Lung (tissue), 13 donors: ENCODE data around the gene BABAM2. TPM values are rescaled to one million over a fixed set of nuclear protein-coding genes. Genes with fewer than 3 reads are reported as not detected.

Experiments used
- ATAC-seq: fragments of 200-7000 bp; cut with Tn5 transposase; one replicate; pipeline ENCODE4 v1.9.1; 2020; ENCODE audit warnings: moderate number of reproducible peaks; ENCODE audit not compliant: insufficient read depth, low FRiP score
- DNase-seq, 3 donors: peaks; one replicate each; pipeline ENCODE4 v3.0.0-alpha.2; 2013 to 2017
- H3K27ac ChIP-seq, 2 donors: one replicate each; pipeline ENCODE4 v1.5.1; 2013; ENCODE audit warnings: mild to moderate bottlenecking in 2 of 2, moderate library complexity in 2 of 2, control low read depth in 1 of 2, inconsistent platforms in 1 of 2, low read depth in 1 of 2, low read length in 1 of 2
- H3K27me3 ChIP-seq, 3 donors: one replicate each; pipeline ENCODE4 v1.5.1; 2013; ENCODE audit warnings: low read length in 2 of 3; ENCODE audit not compliant: control insufficient read depth in 3 of 3, insufficient read depth in 3 of 3
- H3K36me3 ChIP-seq, 4 donors: one replicate each; pipeline ENCODE4 v1.5.1; 2013; ENCODE audit warnings: low read length in 4 of 4, mild to moderate bottlenecking in 1 of 4, moderate library complexity in 1 of 4; ENCODE audit not compliant: control insufficient read depth in 4 of 4, insufficient read depth in 4 of 4
- H3K4me1 ChIP-seq, 5 donors: one replicate each; pipeline ENCODE4 v1.5.1; 2013; ENCODE audit warnings: low read length in 5 of 5, mild to moderate bottlenecking in 2 of 5, moderate library complexity in 1 of 5; ENCODE audit not compliant: control insufficient read depth in 5 of 5, insufficient read depth in 5 of 5
- H3K4me3 ChIP-seq: one replicate; pipeline ENCODE4 v1.5.1; 2013; ENCODE audit warnings: mild to moderate bottlenecking, control low read depth, moderate library complexity
- H3K9ac ChIP-seq, 2 donors: one replicate each; pipeline ENCODE4 v1.5.1; 2013; ENCODE audit warnings: low read length in 2 of 2, control low read depth in 1 of 2; ENCODE audit not compliant: insufficient read depth in 1 of 2
- H3K9me3 ChIP-seq, 4 donors: one replicate each; pipeline ENCODE4 v1.5.1; 2013; ENCODE audit warnings: low read length in 3 of 4, mild to moderate bottlenecking in 1 of 4, moderate library complexity in 1 of 4; ENCODE audit not compliant: control insufficient read depth in 4 of 4, insufficient read depth in 3 of 4
- WGBS, 2 donors: extraction: QIAGEN DNeasy Blood & Tissue Kit; methylation state at CpG; one replicate each; pipeline ENCODE4 v1.1.7; 2013; 5-methylcytosine and 5-hydroxymethylcytosine counted together
- polyA plus RNA-seq, 2 donors: library from polyadenylated mRNA; stranded (reverse); fragments of 200-250 nt; gene quantifications; one replicate each; pipeline ENCODE4 v1.2.1, GENCODE V29; 2013
- small RNA-seq: library from RNA; depleted of rRNA; stranded (forward); fragments of <200 nt; gene quantifications from one replicate; pipeline ENCODE3, GENCODE V24; 2014; ENCODE audit warnings: low replicate concordance
- total RNA-seq, 2 donors: library from RNA; depleted of rRNA in 1 of 2; stranded (reverse); fragments of >200 nt in 1 of 2; gene quantifications; one replicate each; pipeline ENCODE4 v1.2.1, GENCODE V29; 2014 to 2021
- TF ChIP-seq, protein P1 (sequence below): IDR thresholded peaks from 2 replicates; pipeline ENCODE4 v1.5.1; 2012; ENCODE audit warnings: mild to moderate bottlenecking; ENCODE audit errors: control extremely low read depth, extremely low read depth
- donor health status: control.
- donor health status: control.
- donor health status: Bipolar disorder and iron deficiency.
- donor health status: healthy.
- donor health status: DM: yes; HTN: yes; CAD: no.

The BABAM2 gene
- total and polyA plus RNA-seq, 4 donors = 19.0 to 43.3 (median 33.7) TPM

DNA sequence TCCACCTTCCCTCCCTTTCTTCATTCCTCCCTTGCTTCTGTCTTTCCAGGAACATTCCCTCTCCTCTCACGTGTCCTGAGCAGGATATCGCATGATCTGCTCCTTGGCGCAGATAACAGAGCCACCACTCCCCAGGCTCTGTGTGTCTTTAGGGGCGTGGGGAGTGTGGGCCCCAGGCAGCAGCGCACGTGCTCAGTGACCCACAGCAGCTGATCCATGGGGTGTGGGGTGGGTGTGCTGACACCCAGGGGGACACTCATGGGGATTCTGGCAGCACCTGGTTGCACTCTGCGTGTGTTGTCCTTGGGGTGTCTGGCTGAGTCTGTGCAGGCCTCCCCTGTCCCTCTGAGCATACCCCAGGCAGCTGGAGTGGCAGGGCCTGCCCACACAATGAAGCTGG lies 492.2 kb downstream of the BABAM2 start:
- H3K27me3 ChIP-seq = no peaks in the 10 kb centered on the region
- no peak for ATAC-seq
- no peak overlapping the region for H3K27ac ChIP-seq
- WGBS, 2 donors = 82 to 91% methylated on average over 7 of the region's 7 CpGs
- no peak overlapping the region for H3K4me3 ChIP-seq
- H3K4me1 ChIP-seq = peaks cover 0 to 12% (median 3%) of the 10 kb centered on the region in 5 donors
- no peaks in the 10 kb centered on the region for H3K36me3 ChIP-seq
- TF ChIP-seq, protein P1, sequence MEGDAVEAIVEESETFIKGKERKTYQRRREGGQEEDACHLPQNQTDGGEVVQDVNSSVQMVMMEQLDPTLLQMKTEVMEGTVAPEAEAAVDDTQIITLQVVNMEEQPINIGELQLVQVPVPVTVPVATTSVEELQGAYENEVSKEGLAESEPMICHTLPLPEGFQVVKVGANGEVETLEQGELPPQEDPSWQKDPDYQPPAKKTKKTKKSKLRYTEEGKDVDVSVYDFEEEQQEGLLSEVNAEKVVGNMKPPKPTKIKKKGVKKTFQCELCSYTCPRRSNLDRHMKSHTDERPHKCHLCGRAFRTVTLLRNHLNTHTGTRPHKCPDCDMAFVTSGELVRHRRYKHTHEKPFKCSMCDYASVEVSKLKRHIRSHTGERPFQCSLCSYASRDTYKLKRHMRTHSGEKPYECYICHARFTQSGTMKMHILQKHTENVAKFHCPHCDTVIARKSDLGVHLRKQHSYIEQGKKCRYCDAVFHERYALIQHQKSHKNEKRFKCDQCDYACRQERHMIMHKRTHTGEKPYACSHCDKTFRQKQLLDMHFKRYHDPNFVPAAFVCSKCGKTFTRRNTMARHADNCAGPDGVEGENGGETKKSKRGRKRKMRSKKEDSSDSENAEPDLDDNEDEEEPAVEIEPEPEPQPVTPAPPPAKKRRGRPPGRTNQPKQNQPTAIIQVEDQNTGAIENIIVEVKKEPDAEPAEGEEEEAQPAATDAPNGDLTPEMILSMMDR = no peak
- no peak for DNase-seq
- no peaks in the 10 kb centered on the region for H3K9me3 ChIP-seq
- H3K9ac ChIP-seq = no peak overlapping the region

- no peaks in the 10 kb centered on the region for H3K36me3 ChIP-seq
- DNase-seq (no peak), ATAC-seq (no peak)
- no peak overlapping the region for H3K27ac ChIP-seq
- H3K4me3 ChIP-seq = no peak overlapping the region
- no peaks in the 10 kb centered on the region for H3K9me3 ChIP-seq
- H3K4me1 ChIP-seq = peaks cover 0 to 24% (median 6%) of the 10 kb centered on the region in 5 donors
- TF ChIP-seq, protein P1 = no peak
- H3K27me3 ChIP-seq = peaks cover 0 to 5% (median 0%) of the 10 kb centered on the region in 3 donors
- WGBS, 2 donors = 61 to 66% methylated on average over 6 of the region's 6 CpGs
- H3K9ac ChIP-seq = no peak overlapping the region
Measured at GRCh38 chr2:28387082-28387960, 496.8 kb downstream of the BABAM2 start.

Small RNA genes lying within 50 kb of the gene (small RNA-seq; reads per million reads assigned to genes)
- gene MIR4263 = not detected
- not detected for gene RF02271

Other genes starting within 250 kb of the BABAM2 start
- gene SUPT7L, start 227.1 kb upstream of the BABAM2 start, total RNA-seq = 10 to 100 TPM; 29.7 to 40.0 TPM
- 10 to 100 TPM; 22.0 to 23.8 TPM for gene SUPT7L, start 227.1 kb upstream of the BABAM2 start, polyA plus RNA-seq
- gene SLC4A1AP, start 226.8 kb upstream of the BABAM2 start, total RNA-seq = 10 to 100 TPM; 18.5 to 28.6 TPM
- gene SLC4A1AP, start 226.8 kb upstream of the BABAM2 start, polyA plus RNA-seq = 10 to 100 TPM; 14.0 to 17.2 TPM
- 100 to 1,000 TPM in 1 of 2 donors, 10 to 100 TPM in 1; 59.9 to 174 TPM for gene MRPL33, start 119.0 kb upstream of the BABAM2 start, total RNA-seq
- 100 to 1,000 TPM in 1 of 2 donors, 10 to 100 TPM in 1; 92.4 to 153 TPM for gene MRPL33, start 119.0 kb upstream of the BABAM2 start, polyA plus RNA-seq
- 1 to 10 TPM; 5.0 to 5.1 TPM for gene RBKS, start 342 bp upstream of the BABAM2 start, total RNA-seq
- 1 to 10 TPM; 3.9 to 4.9 TPM for gene RBKS, start 342 bp upstream of the BABAM2 start, polyA plus RNA-seq